ENCODE data around the gene MEGF11. TPM values are rescaled to one million over a fixed set of nuclear protein-coding genes. Genes with fewer than 3 reads are reported as not detected.
"Not testable (repeated sequence)": the region's sequence is repeated elsewhere in the genome, so short reads cannot be mapped to it uniquely, and the experiment has no call there.

The MEGF11 gene
- total and polyA plus RNA-seq, 7 donors = 0.04 to 0.05 TPM; not detected in 5

DNA sequence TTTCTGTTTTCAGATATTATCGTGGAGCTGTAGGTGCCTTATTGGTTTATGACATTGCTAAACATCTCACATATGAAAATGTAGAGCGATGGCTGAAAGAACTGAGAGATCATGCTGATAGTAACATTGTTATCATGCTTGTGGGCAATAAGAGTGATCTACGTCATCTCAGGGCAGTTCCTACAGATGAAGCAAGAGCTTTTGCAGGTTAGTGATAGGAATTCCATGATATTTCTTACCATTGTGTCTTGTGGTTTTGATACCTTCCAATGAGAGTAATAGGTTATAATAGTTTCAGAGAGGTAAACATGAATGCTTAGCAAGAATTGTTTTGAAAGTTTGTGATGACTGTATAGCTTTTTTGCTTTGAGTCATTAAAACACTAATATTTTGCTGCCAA lies 375.8 kb downstream of the MEGF11 start:
- H3K27me3 ChIP-seq (ENCODE audit: insufficient read depth in 3 of 3, low read length in 2 of 3) = no peaks in the 10 kb centered on the region
- no peaks in the 10 kb centered on the region for H3K4me1 ChIP-seq
- ATAC-seq (no peak), DNase-seq (no peak)
- H3K27ac ChIP-seq = no peak overlapping the region
- peaks cover 6 to 66% of the 10 kb centered on the region in 2 donors for H3K36me3 ChIP-seq (ENCODE audit: insufficient read depth in 1 of 2, low read depth in 1 of 2)
- 93 to 96% (median 94%) methylated on average over 3 of the region's 3 CpGs for WGBS, 3 donors
- no peaks in the 10 kb centered on the region for H3K9me3 ChIP-seq
- no peak overlapping the region for H3K4me3 ChIP-seq
- TF ChIP-seq, protein P1, sequence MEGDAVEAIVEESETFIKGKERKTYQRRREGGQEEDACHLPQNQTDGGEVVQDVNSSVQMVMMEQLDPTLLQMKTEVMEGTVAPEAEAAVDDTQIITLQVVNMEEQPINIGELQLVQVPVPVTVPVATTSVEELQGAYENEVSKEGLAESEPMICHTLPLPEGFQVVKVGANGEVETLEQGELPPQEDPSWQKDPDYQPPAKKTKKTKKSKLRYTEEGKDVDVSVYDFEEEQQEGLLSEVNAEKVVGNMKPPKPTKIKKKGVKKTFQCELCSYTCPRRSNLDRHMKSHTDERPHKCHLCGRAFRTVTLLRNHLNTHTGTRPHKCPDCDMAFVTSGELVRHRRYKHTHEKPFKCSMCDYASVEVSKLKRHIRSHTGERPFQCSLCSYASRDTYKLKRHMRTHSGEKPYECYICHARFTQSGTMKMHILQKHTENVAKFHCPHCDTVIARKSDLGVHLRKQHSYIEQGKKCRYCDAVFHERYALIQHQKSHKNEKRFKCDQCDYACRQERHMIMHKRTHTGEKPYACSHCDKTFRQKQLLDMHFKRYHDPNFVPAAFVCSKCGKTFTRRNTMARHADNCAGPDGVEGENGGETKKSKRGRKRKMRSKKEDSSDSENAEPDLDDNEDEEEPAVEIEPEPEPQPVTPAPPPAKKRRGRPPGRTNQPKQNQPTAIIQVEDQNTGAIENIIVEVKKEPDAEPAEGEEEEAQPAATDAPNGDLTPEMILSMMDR (IDR thresholded peaks at IDR 0.05) = no peak
- intact Hi-C loops (cut with DNase I) = no loop called here

- intact Hi-C loops (cut with DNase I) = no loop called here
- H3K9me3 ChIP-seq = no peaks in the 10 kb centered on the region
- TF ChIP-seq, protein P1 (IDR thresholded peaks at IDR 0.05) = no peak
- WGBS, 3 donors = 88 to 92% (median 90%) methylated on average over 1 of the region's 1 CpG
- H3K4me1 ChIP-seq = peaks cover 10% of the 10 kb centered on the region
- H3K36me3 ChIP-seq (ENCODE audit: insufficient read depth in 1 of 2, low read depth in 1 of 2) = peaks cover 6 to 45% of the 10 kb centered on the region in 2 donors
- ATAC-seq (no peak), DNase-seq (no peak)
- H3K4me3 ChIP-seq = no peak overlapping the region
- no peaks in the 10 kb centered on the region for H3K27me3 ChIP-seq (ENCODE audit: insufficient read depth in 3 of 3, low read length in 2 of 3)
- no peak overlapping the region for H3K27ac ChIP-seq
Observed at GRCh38 chr15:65875458-65875857, 378.1 kb downstream of the MEGF11 start.

GRCh38 chr15:65873256-65873655 lies 380.3 kb downstream of the MEGF11 start:
- ATAC-seq (no peak), DNase-seq (no peak)
- Histone ChIP-seq H3K4me1 (peaks cover 10% of the 10 kb centered on the region), H3K9me3 (no peaks in the 10 kb centered on the region), H3K27ac (no peak overlapping the region), H3K36me3 (ENCODE audit: insufficient read depth in 1 of 2, low read depth in 1 of 2) (peaks cover 6 to 23% of the 10 kb centered on the region in 2 donors), H3K4me3 (no peak overlapping the region), H3K27me3 (ENCODE audit: insufficient read depth in 3 of 3, low read length in 2 of 3) (no peaks in the 10 kb centered on the region)
- intact Hi-C loops (cut with DNase I) = no loop called here
- TF ChIP-seq, protein P1 (IDR thresholded peaks at IDR 0.05) = no peak

DNA sequence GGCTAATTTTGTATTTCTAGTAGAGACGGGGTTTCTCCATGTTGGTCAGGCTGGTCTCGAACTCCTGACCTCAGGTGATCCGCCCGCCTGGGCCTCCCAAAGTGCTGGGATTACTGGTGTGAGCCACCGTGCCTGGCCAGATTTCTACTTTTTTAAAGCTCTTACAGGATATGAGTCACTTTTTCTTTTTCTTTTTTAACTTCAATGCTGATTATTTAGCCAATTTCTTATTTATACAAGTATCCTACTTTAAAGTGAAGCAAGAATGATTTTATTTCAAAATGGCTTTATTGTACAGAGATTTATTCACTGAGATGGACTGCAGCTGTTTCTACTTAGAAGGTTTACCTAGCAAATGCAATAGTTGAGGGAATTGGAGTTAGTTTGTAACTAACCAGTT lies 381.0 kb downstream of the MEGF11 start:
- ATAC-seq; intact Hi-C loops (cut with DNase I); H3K4me3 ChIP-seq; DNase-seq; H3K27ac ChIP-seq; H3K27me3 ChIP-seq (ENCODE audit: insufficient read depth in 3 of 3, low read length in 2 of 3); H3K9me3 ChIP-seq: not testable (repeated sequence)
- peaks cover 4 to 16% of the 10 kb centered on the region in 2 donors for H3K36me3 ChIP-seq (ENCODE audit: insufficient read depth in 1 of 2, low read depth in 1 of 2)
- H3K4me1 ChIP-seq = peaks cover 10% of the 10 kb centered on the region
- 83 to 92% (median 85%) methylated on average over 5 of the region's 5 CpGs for WGBS, 3 donors

DNA sequence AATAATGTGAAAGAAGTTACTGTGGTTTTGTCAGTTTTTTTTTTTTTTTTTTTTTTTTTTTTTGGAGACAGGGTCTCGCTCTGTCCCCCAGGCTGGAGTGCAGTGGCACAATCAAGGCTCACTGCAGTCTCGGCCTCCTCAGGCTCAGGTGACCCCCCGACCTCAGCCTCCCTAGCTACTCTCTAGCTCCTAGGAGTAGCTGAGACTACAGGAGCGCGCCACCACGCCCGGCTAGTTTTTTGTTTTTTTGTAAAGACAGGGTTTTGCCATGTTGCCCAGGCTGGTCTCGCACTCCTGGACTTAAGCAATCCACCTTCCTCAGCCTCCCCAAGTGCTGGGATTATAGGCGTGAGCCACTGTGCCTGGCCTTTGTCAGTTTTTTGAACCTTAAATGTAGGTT lies 381.7 kb downstream of the MEGF11 start:
- H3K27me3 ChIP-seq (ENCODE audit: insufficient read depth in 3 of 3, low read length in 2 of 3); DNase-seq; intact Hi-C loops (cut with DNase I); ATAC-seq; H3K9me3 ChIP-seq; H3K36me3 ChIP-seq (ENCODE audit: insufficient read depth in 1 of 2, low read depth in 1 of 2): not testable (repeated sequence)
- 87 to 89% (median 88%) methylated on average over 9 of the region's 9 CpGs for WGBS, 3 donors
- Histone ChIP-seq H3K4me3 (peak overlapping the region; percentile 98), H3K27ac (peak overlapping the region; percentile 95), H3K4me1 (peaks cover 10% of the 10 kb centered on the region)

- H3K36me3 ChIP-seq (ENCODE audit: insufficient read depth in 1 of 2, low read depth in 1 of 2) = peaks cover 0 to 8% of the 10 kb centered on the region in 2 donors
- peak overlapping the region; percentile 98 for H3K4me3 ChIP-seq
- H3K9me3 ChIP-seq = no peaks in the 10 kb centered on the region
- intact Hi-C loops (cut with DNase I) = no loop called here
- H3K27me3 ChIP-seq (ENCODE audit: insufficient read depth in 3 of 3, low read length in 2 of 3) = no peaks in the 10 kb centered on the region
- peak overlapping the region; percentile 95 for H3K27ac ChIP-seq
- no peak for DNase-seq
- ATAC-seq = no peak
- TF ChIP-seq, protein P1 (IDR thresholded peaks at IDR 0.05) = no peak
- WGBS, 3 donors = 24 to 29% (median 28%) methylated on average over 2 of the region's 2 CpGs
- H3K4me1 ChIP-seq = peaks cover 10% of the 10 kb centered on the region
Observed at GRCh38 chr15:65870889-65871533, 382.5 kb downstream of the MEGF11 start.
